Middle frontal gyrus (tissue), 1 donor: ENCODE measurements around the gene FOXI2.

Experiments
- DNase-seq: peaks from one replicate; pipeline ENCODE4 v3.0.0-alpha.2; 2015; ENCODE audit warnings: low spot score; ENCODE audit errors: extremely low spot score

FOXI2 gene

DNA sequence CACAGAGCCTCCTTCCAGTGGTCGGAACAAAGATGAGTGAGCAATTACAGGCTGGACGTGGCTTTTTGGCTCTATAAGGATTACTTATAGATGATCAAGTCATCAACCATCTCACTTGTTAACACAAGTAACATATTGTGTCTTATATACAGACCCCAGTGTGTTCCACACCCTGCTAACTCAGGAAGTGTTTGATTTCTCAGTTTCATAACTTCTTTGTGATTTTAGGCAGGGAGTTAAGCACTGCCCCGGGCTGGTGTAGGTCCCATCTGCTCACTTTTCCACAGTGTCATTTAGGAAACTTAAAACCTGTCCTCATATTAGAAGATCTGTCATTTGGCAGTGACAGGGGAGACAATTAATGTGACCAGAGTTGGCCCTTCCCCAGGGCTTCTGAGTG, 6.2 kb downstream of the FOXI2 start:
- DNase-seq: no peak

DNA sequence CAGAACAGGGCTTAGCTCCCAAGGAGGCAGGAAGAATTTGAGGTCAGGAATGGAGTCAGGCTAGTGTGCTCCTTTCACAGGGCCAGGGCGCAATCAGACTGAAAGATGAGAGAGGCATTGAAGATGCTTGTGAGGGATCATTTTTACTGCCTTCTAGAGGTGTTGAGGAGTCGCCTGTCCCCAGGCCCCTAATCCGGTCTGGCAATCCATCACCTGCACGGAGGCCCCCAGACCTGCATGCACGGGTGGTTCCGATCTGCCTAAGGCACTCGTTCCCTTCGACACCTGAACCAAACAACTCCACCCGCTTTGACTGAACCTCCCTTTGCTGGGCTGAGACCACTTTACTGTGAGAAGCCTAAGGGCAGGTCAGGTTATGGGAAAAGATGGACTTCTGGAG, 8.0 kb downstream of the FOXI2 start:
- no peak for DNase-seq

DNA sequence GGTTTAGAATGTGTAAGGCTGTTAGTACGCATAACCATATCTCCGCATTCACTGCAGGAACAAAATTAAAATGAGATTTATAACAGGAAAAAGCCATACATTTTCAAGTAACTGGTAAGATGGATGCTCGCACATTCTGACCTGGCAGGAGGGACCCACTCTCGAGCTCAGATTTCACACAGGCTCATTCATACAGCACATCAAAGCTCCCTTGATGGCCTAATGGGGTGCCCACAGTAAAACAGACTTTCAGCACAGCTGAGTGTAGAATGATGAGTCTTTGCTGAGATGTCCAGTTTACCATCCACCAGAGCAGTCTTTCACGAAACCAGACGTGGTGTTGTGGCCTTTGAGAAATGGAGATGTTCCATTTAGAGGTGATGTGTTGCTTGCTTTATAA, 8.9 kb downstream of the FOXI2 start:
- DNase-seq: no peak

DNA sequence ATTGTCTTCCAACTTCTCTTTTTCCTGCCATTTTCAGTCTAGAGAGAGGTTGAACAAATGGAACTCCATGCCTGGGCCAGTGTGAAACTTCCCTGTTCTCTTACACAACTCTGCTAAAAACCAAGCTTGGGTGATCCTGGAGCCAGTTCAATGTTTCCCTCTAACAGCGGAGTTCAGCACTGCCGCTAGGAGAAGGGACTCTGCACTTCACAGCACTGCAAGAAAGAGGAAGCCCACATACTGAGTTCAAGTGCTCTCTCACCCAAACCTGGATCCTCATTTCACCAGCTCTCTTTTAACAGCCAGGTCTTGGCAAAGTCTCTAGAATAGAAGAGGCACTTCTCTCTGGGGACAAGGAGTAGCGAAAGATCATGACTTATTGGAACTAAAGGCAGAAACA, 18.8 kb downstream of the FOXI2 start:
- no peak for DNase-seq

DNA sequence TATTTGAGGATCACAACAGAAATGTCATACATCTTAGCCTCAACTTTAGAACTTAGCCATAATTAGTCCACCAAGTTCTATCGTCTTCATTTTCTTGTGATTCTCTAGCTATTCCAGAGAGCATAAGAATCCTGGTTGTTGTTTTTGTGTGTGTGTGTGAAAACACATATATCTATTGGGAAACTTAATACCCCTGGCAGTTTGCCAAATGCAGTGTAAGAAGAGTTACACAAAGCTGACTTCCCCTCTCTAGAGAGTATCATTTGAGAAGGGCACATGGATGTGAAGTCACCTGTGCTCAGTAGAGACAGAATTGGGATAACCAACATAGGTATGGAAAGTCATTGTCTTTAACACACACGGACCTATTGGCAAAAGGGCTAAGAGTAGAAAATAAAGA, 19.3 kb downstream of the FOXI2 start:
- no peak for DNase-seq

DNA sequence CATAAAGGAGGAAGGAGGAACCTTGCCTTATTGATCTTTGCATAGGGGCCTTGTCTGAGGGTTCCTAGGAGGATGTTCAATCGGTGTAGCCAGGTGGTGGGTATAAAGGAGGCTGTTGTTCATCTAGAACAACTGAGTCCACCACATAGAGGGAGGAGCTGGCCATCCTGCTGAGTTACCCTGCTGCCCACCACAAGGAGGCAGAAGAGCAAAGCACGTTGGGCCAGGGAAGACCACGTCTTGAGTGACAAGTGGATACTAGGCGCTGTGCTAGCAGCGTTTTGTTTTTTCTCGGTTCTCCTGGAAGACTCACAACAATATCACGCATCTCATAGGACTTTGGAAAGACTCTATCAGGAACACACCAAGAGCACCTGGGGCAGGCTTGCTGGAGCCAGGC, 20.0 kb downstream of the FOXI2 start:
- DNase-seq: no peak

DNA sequence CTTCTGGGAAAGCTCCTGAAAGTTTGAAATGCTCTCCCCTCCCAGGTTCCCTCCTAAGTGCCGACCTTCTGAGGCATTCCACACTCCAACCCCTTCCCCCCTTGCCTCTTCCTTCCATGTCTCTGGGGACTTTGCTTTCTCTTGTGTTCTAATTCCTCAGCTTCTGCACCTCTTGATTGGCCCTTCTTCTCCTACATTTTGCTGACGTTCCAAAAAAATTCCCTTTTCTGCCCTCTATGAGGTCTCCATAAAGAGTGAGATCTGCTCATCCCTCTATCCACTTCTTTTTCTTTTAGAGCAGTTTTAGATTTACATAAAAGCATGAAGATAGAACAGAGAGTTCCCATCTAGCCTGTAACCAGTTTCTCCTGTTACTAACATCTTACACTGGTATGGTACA, 22.3 kb downstream of the FOXI2 start:
- no peak for DNase-seq

DNA sequence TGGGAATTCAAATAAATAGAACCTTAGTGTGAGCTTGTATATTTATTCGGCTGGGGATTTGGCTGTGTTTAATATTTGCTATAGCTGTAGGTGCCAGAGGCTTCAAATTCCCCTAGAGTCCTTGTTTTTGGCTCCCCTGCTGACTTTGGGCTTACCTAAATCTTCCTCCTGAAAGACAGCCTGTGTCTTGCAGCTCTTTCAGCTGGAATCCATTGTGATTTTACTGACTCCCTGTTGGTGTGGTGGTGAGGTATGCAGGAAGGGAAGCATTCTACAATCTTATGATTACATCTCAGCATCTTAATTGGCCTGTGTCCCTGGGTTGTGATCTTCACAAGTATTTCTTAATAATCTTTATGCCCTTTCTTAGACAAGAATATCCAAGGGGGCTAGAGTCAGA, 25.9 kb downstream of the FOXI2 start:
- DNase-seq: no peak

DNA sequence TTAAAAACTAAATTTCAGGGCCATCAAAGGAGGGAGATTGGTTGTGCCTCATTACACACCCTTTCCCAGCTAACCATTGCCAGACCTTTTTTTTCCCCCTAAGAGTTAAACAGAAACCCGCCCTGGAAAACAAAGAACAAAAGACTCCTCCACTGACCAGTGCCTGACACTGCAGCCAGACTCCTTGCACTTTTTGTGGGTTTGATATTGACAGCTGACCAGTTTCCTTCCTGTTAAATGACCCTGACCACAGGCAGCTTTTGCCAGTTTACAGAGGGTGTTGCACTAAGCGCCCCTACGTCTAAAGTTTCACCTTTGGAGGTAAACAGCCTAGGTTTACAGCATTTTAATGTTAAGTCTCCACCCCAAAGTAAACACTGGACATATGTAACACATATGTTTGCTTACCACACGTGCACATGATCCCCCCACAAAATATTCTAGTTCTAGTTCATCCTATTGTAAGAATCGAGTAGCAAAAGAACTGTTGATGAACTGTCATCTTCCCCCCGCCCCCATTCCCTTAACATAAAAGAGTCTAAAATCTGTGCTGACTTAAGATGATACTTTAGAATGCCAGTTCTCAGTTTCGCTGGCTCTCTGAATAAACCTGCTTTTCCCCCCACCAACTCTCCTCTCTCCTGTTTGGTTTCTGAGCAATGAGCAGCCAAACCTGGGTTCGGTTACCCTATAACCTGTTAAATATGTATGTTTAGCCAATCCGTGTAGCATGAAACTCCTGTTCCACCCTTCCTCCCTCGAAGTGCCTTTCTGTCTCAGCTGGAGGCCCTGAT, 38.0 kb downstream of the FOXI2 start:
- DNase-seq: no peak

DNA sequence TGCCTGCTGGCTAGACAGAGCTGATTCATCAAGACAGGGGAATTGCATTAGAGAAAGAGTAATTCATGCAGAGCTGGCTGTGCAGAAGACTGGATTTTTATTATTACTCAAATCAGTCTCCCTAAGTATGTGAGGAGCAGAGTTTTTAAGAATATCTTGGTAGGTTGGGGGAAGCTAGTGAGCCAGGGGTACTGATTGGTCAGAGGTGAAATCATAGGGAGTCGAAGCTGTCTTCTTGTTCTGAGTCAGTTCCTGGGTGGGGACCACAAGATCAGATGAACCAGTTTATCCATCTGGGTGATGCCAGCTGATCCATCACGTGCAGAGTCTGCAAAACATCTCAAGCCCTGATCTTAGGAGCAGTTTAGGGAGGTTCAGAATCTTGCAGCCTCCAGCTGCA, 39.8 kb downstream of the FOXI2 start:
- no peak for DNase-seq

DNA sequence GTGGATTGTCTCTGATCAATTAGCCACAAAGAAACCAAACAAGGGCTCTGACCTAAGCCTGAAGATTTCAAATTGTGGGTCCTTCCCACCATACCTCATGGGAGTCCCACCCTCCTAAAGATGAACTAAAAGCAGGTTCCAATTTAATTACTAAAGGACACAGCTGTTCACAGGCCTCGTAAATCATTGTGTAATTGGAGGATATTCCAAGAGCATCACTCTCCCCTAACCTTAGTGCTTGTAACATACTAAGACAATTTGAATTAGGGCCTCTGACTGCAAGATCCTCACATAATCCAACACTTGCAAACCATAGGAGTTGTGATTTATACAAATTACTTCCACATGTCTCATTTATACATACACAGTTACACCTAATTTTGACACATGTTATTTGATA, 44.4 kb downstream of the FOXI2 start:
- DNase-seq: no peak

DNA sequence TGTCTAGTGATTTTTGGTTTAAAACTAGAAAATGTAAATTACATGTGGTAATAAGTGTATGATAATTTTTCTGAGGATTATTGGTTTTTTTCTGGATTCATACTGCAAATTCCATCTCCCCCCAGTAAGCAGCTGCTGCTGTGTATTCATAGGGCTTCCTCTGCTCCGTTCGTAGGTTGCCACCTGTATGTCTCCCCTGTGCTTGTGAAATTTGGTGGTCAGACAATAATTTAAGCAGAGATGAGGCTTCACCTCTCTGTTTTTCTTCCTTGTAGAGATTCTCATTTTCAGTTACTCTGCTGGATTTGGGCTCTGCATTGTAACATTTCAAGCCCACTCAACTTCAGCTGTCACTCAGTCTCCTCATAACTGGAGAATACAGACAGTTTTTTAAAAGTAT, 50.9 kb downstream of the FOXI2 start:
- no peak for DNase-seq

DNA sequence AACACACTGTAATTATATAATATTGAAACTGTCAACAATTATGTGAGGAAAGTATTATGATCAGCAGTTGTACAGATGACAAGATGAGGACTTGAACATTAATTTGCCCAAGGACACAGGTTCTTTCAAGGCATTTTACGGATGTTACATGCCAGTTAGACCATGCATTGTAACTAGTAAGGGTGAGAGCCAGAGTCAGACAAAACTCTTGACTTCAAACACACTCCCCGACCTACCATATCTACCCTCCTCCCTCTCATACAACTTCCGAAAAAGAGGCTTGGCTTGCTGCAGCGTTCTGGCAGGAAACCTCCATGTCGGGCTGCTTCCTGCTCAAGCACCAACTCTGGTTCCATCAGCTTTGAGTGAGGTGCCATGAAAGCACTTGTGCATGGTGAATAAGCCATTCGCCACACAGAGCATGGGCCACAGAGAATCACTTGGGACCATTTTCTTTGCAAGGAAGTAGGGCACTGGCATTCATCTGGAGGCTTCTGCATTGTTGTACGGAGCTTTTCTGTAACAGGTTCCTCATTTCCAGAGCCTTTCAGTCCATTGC, 53.2 kb downstream of the FOXI2 start:
- DNase-seq: no peak
